Measurements from ENCODE around the gene LRRC4C. TPM values are rescaled to one million over a fixed set of nuclear protein-coding genes. Genes with fewer than 3 reads are reported as not detected.

Gene LRRC4C
- total RNA-seq, 1 donor from 2014 or later, result not detected

GRCh38 chr11:40716344-40717130 lies 742.9 kb downstream of the LRRC4C start:
- Histone ChIP-seq H3K4me1 (no peaks in the 10 kb centered on the region), H3K27me3 (no peaks in the 10 kb centered on the region), H3K4me3 (no peak overlapping the region), H3K9me3 (no peaks in the 10 kb centered on the region), H3K27ac (no peak overlapping the region), H3K36me3 (no peaks in the 10 kb centered on the region)
- DNase-seq (ENCODE audit: low spot score in 2 of 2), result no peak
- TF ChIP-seq CTCF (IDR thresholded peaks at IDR 0.05), result no peak
- intact Hi-C loops (cut with DNase I), result no loop called here

- H3K27me3 ChIP-seq, result no peaks in the 10 kb centered on the region
- H3K36me3 ChIP-seq, result no peaks in the 10 kb centered on the region
- no peak overlapping the region for H3K4me3 ChIP-seq
- H3K27ac ChIP-seq, result no peak overlapping the region
- no peaks in the 10 kb centered on the region for H3K9me3 ChIP-seq
- H3K4me1 ChIP-seq, result no peaks in the 10 kb centered on the region
- TF ChIP-seq CTCF (IDR thresholded peaks at IDR 0.05), result no peak
- intact Hi-C loops (cut with DNase I), result no loop called here
- no peak for DNase-seq (ENCODE audit: low spot score in 2 of 2)
Measured at GRCh38 chr11:40713083-40713482, 746.4 kb downstream of the LRRC4C start.

DNA sequence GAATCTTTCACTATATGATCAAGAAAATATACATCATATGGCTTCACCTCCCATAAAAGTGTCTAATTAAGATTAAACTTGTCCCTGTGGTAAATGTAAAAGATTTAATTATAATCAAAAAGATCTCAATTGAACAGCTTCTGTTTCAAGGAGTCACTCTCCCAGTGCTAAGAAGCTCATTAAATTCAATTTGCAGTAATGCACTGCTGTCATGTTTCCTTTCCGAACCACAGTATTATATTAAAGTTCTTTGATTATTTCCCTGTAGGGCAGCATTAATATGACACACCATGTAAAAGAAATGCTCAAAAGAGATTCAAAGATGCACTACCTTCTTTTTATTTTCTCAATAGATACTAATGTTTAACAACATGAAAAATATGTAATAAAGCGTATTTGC lies 758.4 kb downstream of the LRRC4C start:
- TF ChIP-seq CTCF (IDR thresholded peaks at IDR 0.05), result no peak
- no peak for DNase-seq (ENCODE audit: low spot score in 2 of 2)
- H3K27me3 ChIP-seq, result no peaks in the 10 kb centered on the region
- H3K9me3 ChIP-seq, result no peaks in the 10 kb centered on the region
- H3K27ac ChIP-seq, result no peak overlapping the region
- H3K36me3 ChIP-seq, result no peaks in the 10 kb centered on the region
- H3K4me3 ChIP-seq, result no peak overlapping the region
- no peaks in the 10 kb centered on the region for H3K4me1 ChIP-seq
- intact Hi-C loops (cut with DNase I), result no loop called here

GRCh38 chr11:40689823-40690222 lies 769.6 kb downstream of the LRRC4C start:
- Histone ChIP-seq H3K27ac (no peak overlapping the region), H3K9me3 (no peaks in the 10 kb centered on the region), H3K4me1 (no peaks in the 10 kb centered on the region), H3K36me3 (no peaks in the 10 kb centered on the region), H3K27me3 (no peaks in the 10 kb centered on the region), H3K4me3 (no peak overlapping the region)
- no peak for TF ChIP-seq CTCF (IDR thresholded peaks at IDR 0.05)
- intact Hi-C loops (cut with DNase I), result no loop called here
- no peak for DNase-seq (ENCODE audit: low spot score in 2 of 2)

GRCh38 chr11:40688369-40688768 lies 771.1 kb downstream of the LRRC4C start:
- H3K27me3 ChIP-seq, result no peaks in the 10 kb centered on the region
- intact Hi-C loops (cut with DNase I), result no loop called here
- peaks cover 0 to 4% of the 10 kb centered on the region in 2 donors for H3K9me3 ChIP-seq
- DNase-seq (ENCODE audit: low spot score in 2 of 2), result no peak
- H3K4me3 ChIP-seq, result no peak overlapping the region
- no peak for TF ChIP-seq CTCF (IDR thresholded peaks at IDR 0.05)
- no peaks in the 10 kb centered on the region for H3K4me1 ChIP-seq
- no peaks in the 10 kb centered on the region for H3K36me3 ChIP-seq
- no peak overlapping the region for H3K27ac ChIP-seq

All from ascending aorta (tissue), 2 donors.